HL-60 (cell line): Measurements from ENCODE around the gene SCMH1.

Experiments
- DNase-seq, 2 experiments: peaks; one replicate each; pipeline ENCODE4 v3.0.0-alpha.2; 2010 to 2020; ENCODE audit warnings: low read depth in 1 of 2, low spot score in 1 of 2
- H3K27ac ChIP-seq: fragments of 250-450 bp; sonication (Bioruptor Pico); replicated peaks from 2 replicates; pipeline ENCODE4 v1.5.1; 2020; ENCODE audit warnings: mild to moderate bottlenecking, moderate library complexity
- H3K27me3 ChIP-seq: fragments of 250-450 bp; sonication (Bioruptor Pico); 2 replicates; pipeline ENCODE4 v1.5.1; 2021; ENCODE audit warnings: mild to moderate bottlenecking, moderate library complexity; ENCODE audit not compliant: insufficient read depth, poor library complexity, severe bottlenecking
- H3K4me3 ChIP-seq: replicated peaks from 2 replicates; pipeline ENCODE4 v1.5.1; 2011; ENCODE audit warnings: mild to moderate bottlenecking, control low read depth, low read length; ENCODE audit not compliant: insufficient read depth
- GABPA ChIP-seq: IDR thresholded peaks from 2 replicates; pipeline ENCODE4 v1.6.1; 2012; ENCODE audit warnings: low read depth
- POLR2AphosphoS5 ChIP-seq: IDR thresholded peaks from 2 replicates; pipeline ENCODE4 v1.6.1; 2012; ENCODE audit warnings: low read depth
- SPI1 ChIP-seq: IDR thresholded peaks from 2 replicates; pipeline ENCODE4 v1.6.1; 2012; ENCODE audit warnings: low read depth, mild to moderate bottlenecking, borderline replicate concordance
- TF ChIP-seq, protein P1 (sequence below): IDR thresholded peaks from 2 replicates; pipeline ENCODE4 v1.6.1; 2012; ENCODE audit warnings: low read depth; ENCODE audit not compliant: insufficient replicate concordance
- TF ChIP-seq, protein P2 (sequence below): IDR thresholded peaks from one replicate; pipeline ENCODE4 v1.5.1; 2011; ENCODE audit warnings: low read length, control low read depth, inconsistent platforms; ENCODE audit not compliant: insufficient read depth

Gene SCMH1

DNA sequence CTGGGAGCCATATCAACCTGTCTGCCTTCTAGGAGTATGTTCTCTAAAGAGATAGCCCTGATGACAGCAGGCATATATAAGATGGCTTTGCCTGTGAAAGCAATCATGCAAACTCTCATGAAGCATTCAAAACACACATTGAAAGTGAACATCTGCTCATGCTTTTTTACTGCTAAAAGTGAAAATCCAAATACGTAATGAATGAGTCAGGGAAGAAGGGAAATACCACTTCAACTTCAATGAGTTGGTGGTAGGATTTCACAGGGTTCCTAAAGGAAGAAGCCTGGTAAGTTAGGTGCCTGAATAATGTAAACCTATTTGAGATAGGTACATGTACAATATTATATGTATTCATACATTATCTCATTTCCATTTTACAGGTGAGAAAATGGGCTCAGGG, 170.1 kb downstream of the SCMH1 start:
- Histone ChIP-seq H3K27ac (no peak overlapping the region), H3K4me3 (no peak overlapping the region), H3K27me3 (no peaks in the 10 kb centered on the region)
- no peak for DNase-seq
- TF ChIP-seq, protein P1, sequence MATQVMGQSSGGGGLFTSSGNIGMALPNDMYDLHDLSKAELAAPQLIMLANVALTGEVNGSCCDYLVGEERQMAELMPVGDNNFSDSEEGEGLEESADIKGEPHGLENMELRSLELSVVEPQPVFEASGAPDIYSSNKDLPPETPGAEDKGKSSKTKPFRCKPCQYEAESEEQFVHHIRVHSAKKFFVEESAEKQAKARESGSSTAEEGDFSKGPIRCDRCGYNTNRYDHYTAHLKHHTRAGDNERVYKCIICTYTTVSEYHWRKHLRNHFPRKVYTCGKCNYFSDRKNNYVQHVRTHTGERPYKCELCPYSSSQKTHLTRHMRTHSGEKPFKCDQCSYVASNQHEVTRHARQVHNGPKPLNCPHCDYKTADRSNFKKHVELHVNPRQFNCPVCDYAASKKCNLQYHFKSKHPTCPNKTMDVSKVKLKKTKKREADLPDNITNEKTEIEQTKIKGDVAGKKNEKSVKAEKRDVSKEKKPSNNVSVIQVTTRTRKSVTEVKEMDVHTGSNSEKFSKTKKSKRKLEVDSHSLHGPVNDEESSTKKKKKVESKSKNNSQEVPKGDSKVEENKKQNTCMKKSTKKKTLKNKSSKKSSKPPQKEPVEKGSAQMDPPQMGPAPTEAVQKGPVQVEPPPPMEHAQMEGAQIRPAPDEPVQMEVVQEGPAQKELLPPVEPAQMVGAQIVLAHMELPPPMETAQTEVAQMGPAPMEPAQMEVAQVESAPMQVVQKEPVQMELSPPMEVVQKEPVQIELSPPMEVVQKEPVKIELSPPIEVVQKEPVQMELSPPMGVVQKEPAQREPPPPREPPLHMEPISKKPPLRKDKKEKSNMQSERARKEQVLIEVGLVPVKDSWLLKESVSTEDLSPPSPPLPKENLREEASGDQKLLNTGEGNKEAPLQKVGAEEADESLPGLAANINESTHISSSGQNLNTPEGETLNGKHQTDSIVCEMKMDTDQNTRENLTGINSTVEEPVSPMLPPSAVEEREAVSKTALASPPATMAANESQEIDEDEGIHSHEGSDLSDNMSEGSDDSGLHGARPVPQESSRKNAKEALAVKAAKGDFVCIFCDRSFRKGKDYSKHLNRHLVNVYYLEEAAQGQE, result no peak
- TF ChIP-seq, protein P2, sequence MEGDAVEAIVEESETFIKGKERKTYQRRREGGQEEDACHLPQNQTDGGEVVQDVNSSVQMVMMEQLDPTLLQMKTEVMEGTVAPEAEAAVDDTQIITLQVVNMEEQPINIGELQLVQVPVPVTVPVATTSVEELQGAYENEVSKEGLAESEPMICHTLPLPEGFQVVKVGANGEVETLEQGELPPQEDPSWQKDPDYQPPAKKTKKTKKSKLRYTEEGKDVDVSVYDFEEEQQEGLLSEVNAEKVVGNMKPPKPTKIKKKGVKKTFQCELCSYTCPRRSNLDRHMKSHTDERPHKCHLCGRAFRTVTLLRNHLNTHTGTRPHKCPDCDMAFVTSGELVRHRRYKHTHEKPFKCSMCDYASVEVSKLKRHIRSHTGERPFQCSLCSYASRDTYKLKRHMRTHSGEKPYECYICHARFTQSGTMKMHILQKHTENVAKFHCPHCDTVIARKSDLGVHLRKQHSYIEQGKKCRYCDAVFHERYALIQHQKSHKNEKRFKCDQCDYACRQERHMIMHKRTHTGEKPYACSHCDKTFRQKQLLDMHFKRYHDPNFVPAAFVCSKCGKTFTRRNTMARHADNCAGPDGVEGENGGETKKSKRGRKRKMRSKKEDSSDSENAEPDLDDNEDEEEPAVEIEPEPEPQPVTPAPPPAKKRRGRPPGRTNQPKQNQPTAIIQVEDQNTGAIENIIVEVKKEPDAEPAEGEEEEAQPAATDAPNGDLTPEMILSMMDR, result no peak
- no peak for TF ChIP-seq GABPA
- TF ChIP-seq POLR2AphosphoS5, result no peak
- no peak for TF ChIP-seq SPI1

DNA sequence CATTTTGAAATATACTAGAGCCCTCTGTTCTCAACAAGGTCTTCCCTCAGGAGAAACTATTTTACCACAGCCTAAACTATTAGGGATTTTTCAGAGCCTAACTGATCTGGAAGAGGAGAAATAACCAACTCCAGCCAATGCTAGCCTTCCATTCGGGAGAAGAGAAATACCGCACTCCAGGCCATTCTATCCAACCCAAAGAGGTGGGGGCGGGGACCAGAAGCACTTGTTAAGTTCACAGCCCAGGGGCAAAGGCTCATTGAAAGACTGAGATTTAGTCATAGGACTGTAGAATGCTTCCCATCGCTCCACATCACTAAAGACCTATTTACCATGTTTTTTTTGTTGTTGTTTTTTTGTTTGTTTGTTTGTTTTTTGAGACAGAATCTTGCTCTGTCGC, 185.2 kb downstream of the SCMH1 start:
- TF ChIP-seq GABPA (no peak), POLR2AphosphoS5 (no peak), SPI1 (no peak)
- TF ChIP-seq, protein P2, result no peak
- TF ChIP-seq, protein P1, result no peak
- Histone ChIP-seq H3K27ac (no peak overlapping the region), H3K27me3 (no peaks in the 10 kb centered on the region), H3K4me3 (no peak overlapping the region)
- DNase-seq, result no peak

DNA sequence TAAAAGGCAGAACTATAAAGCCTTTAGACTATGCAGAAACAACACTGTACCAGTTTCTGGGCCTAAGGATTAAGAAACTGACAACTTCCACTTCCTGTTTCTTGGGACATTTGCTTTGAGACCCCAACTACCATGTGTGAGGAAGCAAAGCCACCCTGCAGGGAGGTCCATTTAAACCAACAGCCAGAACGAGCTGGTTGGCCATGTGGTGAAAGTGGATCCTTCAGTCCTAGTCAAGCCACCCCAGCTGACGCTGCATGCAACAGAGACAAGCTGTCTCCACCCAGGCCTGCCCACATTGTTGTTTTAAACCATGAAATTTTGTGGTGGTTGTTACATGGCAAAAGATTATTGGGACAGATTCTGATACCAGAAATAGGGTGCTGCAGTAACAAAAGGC, 188.8 kb downstream of the SCMH1 start:
- peak; percentile 20 to 73 for DNase-seq
- H3K27me3 ChIP-seq, result no peaks in the 10 kb centered on the region
- peak overlapping the region; percentile 47 for H3K27ac ChIP-seq
- TF ChIP-seq, protein P1, result no peak
- TF ChIP-seq POLR2AphosphoS5, result no peak
- TF ChIP-seq SPI1, result peak; percentile 96
- TF ChIP-seq, protein P2, result no peak
- no peak for TF ChIP-seq GABPA
- H3K4me3 ChIP-seq, result no peak overlapping the region
